Measurements from ENCODE around the gene RAX2. TPM values are rescaled to one million over a fixed set of nuclear protein-coding genes. Genes with fewer than 3 reads are reported as not detected.

RAX2 gene
- total and polyA plus RNA-seq, 10 of the 15 experiments (the other 5 are each of a cell fraction or from before 2014, with no cell fraction given), result not detected

DNA sequence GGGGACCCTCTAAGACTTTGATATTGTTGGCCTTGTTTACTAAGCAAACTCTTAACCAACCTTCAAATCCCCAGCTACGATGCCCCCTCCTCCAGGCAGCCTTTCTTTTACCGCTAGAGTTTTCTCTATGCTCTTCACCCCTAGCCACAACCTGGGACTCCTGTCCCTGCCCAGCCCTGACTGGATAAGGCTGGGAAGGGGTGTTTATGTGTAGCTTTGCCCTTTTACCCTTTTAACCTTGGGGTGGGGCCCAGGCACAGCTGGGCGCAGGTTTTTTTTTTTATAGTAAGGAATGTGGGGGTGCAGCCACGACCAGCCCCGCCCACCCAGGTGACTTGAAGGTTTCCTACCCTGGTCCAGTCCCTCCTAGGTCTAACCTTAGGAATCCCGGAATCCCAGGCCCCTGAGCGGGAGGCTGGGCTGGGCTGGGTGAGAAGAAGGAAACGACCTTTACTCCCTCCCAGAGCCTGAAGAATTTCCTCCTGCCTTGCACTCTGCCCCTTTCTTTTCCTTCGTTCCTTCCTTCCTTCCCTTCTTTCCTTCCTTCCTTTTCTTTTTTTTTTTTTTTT, 51.6 kb downstream of the RAX2 start:
- ChIA-PET SMC1A (ENCODE audit: uncharacterized antibody, unreplicated experiment) (no interaction called here), POLR2A (no interaction called here), RAD21 (ENCODE audit: unreplicated experiment) (no interaction called here), CTCF (interaction anchor here (0.6 to 1.8 kb wide), 2 partner anchors 14 to 163 kb away, joined by 3 to 6 read pairs; no protein-coding TSS in a partner anchor)
- in situ Hi-C loops (cut with MboI) (no loop called here), intact Hi-C loops (cut with micrococcal nuclease; ENCODE audit: unreplicated experiment) (no loop called here)
- ATAC-seq (no peak), FAIRE-seq (no peak), DNase-seq (ENCODE audit: low read depth, low spot score) (no peak)
- BruUV-seq (replicated peaks), result no TSS peak
- Histone ChIP-seq H4K20me1 (ENCODE audit: control insufficient read depth, insufficient read depth) (no peaks in the 10 kb centered on the region), H3K36me3 (ENCODE audit: control insufficient read depth in 2 of 2, insufficient read depth in 2 of 2, low read length in 1 of 2) (no peaks in the 10 kb centered on the region), H3K79me2 (ENCODE audit: control insufficient read depth, insufficient read depth, low read length) (no peaks in the 10 kb centered on the region), H3K4me3 (no peak overlapping the region), H2AFZ (ENCODE audit: control insufficient read depth, low read depth, low read length) (no peak overlapping the region), H3K27ac (ENCODE audit: control insufficient read depth, insufficient read depth) (no peak overlapping the region), H3K27me3 (replicated peaks in 1 of 2; ENCODE audit: control insufficient read depth in 2 of 2, insufficient read depth in 2 of 2, low read length in 1 of 2) (peaks cover 1 to 3% of the 10 kb centered on the region in 2 experiments; a peak in 1 of 4 replicates), H3K4me2 (ENCODE audit: control insufficient read depth, insufficient read depth) (no peak overlapping the region), H3K9ac (ENCODE audit: control insufficient read depth, insufficient read depth, low read length) (no peak overlapping the region), H3K4me1 (ENCODE audit: control insufficient read depth, insufficient read depth, low read length) (no peaks in the 10 kb centered on the region), H3K9me3 (replicated peaks; ENCODE audit: control insufficient read depth, insufficient read depth, low read length) (no peaks in the 10 kb centered on the region)
- 18% methylated on average over 8 of the region's 9 CpGs for whole genome bisulfite sequencing (ENCODE audit: insufficient coverage, insufficient replicate concordance, low lambda C conversion rate, missing lambda C conversion rate)
- TF ChIP-seq DPF2 (IDR thresholded peaks at IDR 0.05), result no peak
- TF ChIP-seq ATF7 (IDR thresholded peaks at IDR 0.05; ENCODE audit: low read depth), result no peak
- TF ChIP-seq, protein P1, sequence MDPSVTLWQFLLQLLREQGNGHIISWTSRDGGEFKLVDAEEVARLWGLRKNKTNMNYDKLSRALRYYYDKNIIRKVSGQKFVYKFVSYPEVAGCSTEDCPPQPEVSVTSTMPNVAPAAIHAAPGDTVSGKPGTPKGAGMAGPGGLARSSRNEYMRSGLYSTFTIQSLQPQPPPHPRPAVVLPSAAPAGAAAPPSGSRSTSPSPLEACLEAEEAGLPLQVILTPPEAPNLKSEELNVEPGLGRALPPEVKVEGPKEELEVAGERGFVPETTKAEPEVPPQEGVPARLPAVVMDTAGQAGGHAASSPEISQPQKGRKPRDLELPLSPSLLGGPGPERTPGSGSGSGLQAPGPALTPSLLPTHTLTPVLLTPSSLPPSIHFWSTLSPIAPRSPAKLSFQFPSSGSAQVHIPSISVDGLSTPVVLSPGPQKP (IDR thresholded peaks at IDR 0.05; ENCODE audit: low read depth, low read length), result no peak
- TF ChIP-seq EED (IDR thresholded peaks at IDR 0.05; ENCODE audit: low read depth), result no peak
- no peak for TF ChIP-seq STAT1 (conservative IDR thresholded peaks at IDR 0.05)
- TF ChIP-seq NFYA (IDR thresholded peaks at IDR 0.05; ENCODE audit: borderline replicate concordance, low read depth, low read length), result no peak
- no peak for TF ChIP-seq ZSCAN29 (IDR thresholded peaks at IDR 0.05)
- TF ChIP-seq MXI1 (IDR thresholded peaks at IDR 0.05; ENCODE audit: low read depth, low read length), result no peak
- no peak for TF ChIP-seq PAX8 (IDR thresholded peaks at IDR 0.05)
- TF ChIP-seq IKZF2 (IDR thresholded peaks at IDR 0.05), result no peak
- TF ChIP-seq TCF3 (IDR thresholded peaks at IDR 0.05; ENCODE audit: borderline replicate concordance, insufficient read depth, low read depth, low read length), result no peak
